GM23338 (cell line): Measurements from ENCODE around the gene PRUNE1.

Experiments
- CTCF ChIP-seq, 2 experiments: fragments of 200-600 bp in 1 of 2; sonication (generic) in 1 of 2; conservative IDR thresholded peaks; 2 replicates each; pipeline versions ENCODE4 v1.5.1 to v1.6.1; 2016 to 2017; ENCODE audit warnings: antibody characterized with exemption in 2 of 2, low read depth in 2 of 2, mild to moderate bottlenecking in 2 of 2, moderate library complexity in 1 of 2
- EZH2 ChIP-seq: fragments of 200-600 bp; sonication (generic); IDR thresholded peaks from one replicate; pipeline ENCODE4 v1.8.0; 2017; ENCODE audit warnings: antibody characterized with exemption, mild to moderate bottlenecking, low read depth; ENCODE audit not compliant: unreplicated experiment
- EZH2phosphoT487 ChIP-seq: fragments of 200-600 bp; sonication (generic); IDR thresholded peaks from one replicate; pipeline ENCODE4 v1.8.1; 2018; ENCODE audit warnings: antibody characterized with exemption; ENCODE audit not compliant: unreplicated experiment
- JUNB ChIP-seq: IDR thresholded peaks from one replicate; pipeline ENCODE4 v1.6.1; 2016; ENCODE audit warnings: antibody characterized with exemption; ENCODE audit not compliant: unreplicated experiment
- NANOG ChIP-seq: IDR thresholded peaks from 2 replicates; pipeline ENCODE4 v1.6.1; 2016; ENCODE audit warnings: antibody characterized with exemption, borderline replicate concordance
- POLR2AphosphoS5 ChIP-seq: IDR thresholded peaks from 2 replicates; pipeline ENCODE4 v1.6.1; 2016; ENCODE audit warnings: antibody characterized with exemption, low read depth
- TF ChIP-seq, protein P1 (sequence below): IDR thresholded peaks from 2 replicates; pipeline ENCODE4 v1.6.1; 2016; ENCODE audit warnings: antibody characterized with exemption

DNA sequence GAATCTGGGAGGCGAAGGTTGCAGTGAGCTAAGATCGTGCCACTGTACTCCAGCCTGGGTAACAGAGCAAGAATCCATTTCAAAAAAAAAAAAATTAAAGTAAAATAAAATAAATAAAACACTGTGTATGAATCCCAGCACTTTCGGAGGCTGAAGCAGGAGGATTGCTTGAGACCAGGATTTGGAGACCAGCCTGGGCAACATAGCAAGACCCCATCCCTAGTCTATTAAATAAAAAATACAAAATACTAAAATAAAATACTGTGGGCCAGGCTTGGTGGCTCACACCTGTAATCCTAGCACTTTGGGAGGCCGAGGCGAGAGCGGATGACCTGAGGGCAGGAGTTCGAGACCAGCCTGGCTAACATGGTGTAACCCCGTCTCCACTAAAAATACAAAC is 23.9 kb downstream of the PRUNE1 start:
- TF ChIP-seq CTCF (conservative IDR thresholded peaks at IDR 0.05; ENCODE audit: low read depth in 2 of 2) (no peak), NANOG (no peak), EZH2phosphoT487 (no peak), EZH2 (no peak), POLR2AphosphoS5 (no peak), JUNB (no peak)
- TF ChIP-seq, protein P1, sequence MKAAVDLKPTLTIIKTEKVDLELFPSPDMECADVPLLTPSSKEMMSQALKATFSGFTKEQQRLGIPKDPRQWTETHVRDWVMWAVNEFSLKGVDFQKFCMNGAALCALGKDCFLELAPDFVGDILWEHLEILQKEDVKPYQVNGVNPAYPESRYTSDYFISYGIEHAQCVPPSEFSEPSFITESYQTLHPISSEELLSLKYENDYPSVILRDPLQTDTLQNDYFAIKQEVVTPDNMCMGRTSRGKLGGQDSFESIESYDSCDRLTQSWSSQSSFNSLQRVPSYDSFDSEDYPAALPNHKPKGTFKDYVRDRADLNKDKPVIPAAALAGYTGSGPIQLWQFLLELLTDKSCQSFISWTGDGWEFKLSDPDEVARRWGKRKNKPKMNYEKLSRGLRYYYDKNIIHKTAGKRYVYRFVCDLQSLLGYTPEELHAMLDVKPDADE = no peak
